ENCODE data around the gene NEU4.
"Not testable (repeated sequence)": the region's sequence is repeated elsewhere in the genome, so short reads cannot be mapped to it uniquely, and the experiment has no call there.

NEU4 gene

GRCh38 chr2:241813644-241814392 is 4.8 kb downstream of the NEU4 start:
- no peak for DNase-seq (ENCODE audit: low read depth)

GRCh38 chr2:241814393-241814642 is 5.3 kb downstream of the NEU4 start:
- DNase-seq (ENCODE audit: low read depth), result no peak

- no peak for DNase-seq (ENCODE audit: low read depth)
Observed at GRCh38 chr2:241814643-241815476, 5.9 kb downstream of the NEU4 start.

GRCh38 chr2:241815477-241816430 is 6.8 kb downstream of the NEU4 start:
- no peak for DNase-seq (ENCODE audit: low read depth)

- DNase-seq (ENCODE audit: low read depth), result no peak
Observed at GRCh38 chr2:241816431-241817121, 7.6 kb downstream of the NEU4 start.

- DNase-seq (ENCODE audit: low read depth), result no peak
Observed at GRCh38 chr2:241817126-241817820, 8.3 kb downstream of the NEU4 start.

GRCh38 chr2:241817821-241818215 is 8.8 kb downstream of the NEU4 start:
- not testable (repeated sequence) for DNase-seq (ENCODE audit: low read depth)

- no peak for DNase-seq (ENCODE audit: low read depth)
Observed at GRCh38 chr2:241818229-241818942, 9.4 kb downstream of the NEU4 start.

- no peak for DNase-seq (ENCODE audit: low read depth)
Observed at GRCh38 chr2:241818943-241819270, 9.9 kb downstream of the NEU4 start.

GRCh38 chr2:241819947-241820624 is 11.1 kb downstream of the NEU4 start:
- DNase-seq (ENCODE audit: low read depth), result not testable (repeated sequence)

GRCh38 chr2:241820625-241821384 is 11.8 kb downstream of the NEU4 start:
- DNase-seq (ENCODE audit: low read depth), result no peak

GRCh38 chr2:241821460-241822263 is 12.7 kb downstream of the NEU4 start:
- no peak for DNase-seq (ENCODE audit: low read depth)

GRCh38 chr2:241822264-241822623 is 13.3 kb downstream of the NEU4 start:
- DNase-seq (ENCODE audit: low read depth), result no peak

- not testable (repeated sequence) for DNase-seq (ENCODE audit: low read depth)
Observed at GRCh38 chr2:241823531-241824437, 14.8 kb downstream of the NEU4 start.

GRCh38 chr2:241827394-241827793 is 18.4 kb downstream of the NEU4 start:
- no peak for DNase-seq (ENCODE audit: low read depth)

- DNase-seq (ENCODE audit: low read depth), result peak; percentile 27
Observed at GRCh38 chr2:241833101-241833663, 24.2 kb downstream of the NEU4 start.
